Raji (cell line): ENCODE data around the gene MPC1L.
A peak's percentile ranks its signal among the peaks of the same experiment; 100 is the strongest.

ENCODE experiments used
- POLR2A ChIP-seq: IDR thresholded peaks from 2 replicates; pipeline ENCODE4 v1.6.1; 2011; ENCODE audit warnings: low read depth, low read length, control low read depth; ENCODE audit not compliant: insufficient read depth

Gene MPC1L

GRCh38 chrX:40623139-40623536 lies at the start of gene MPC1L:
MPC1L (plus strand) TSS chrX:40623428; CDS start chrX:40623566, 138 bp downstream.
- no peak for TF ChIP-seq POLR2A

DNA sequence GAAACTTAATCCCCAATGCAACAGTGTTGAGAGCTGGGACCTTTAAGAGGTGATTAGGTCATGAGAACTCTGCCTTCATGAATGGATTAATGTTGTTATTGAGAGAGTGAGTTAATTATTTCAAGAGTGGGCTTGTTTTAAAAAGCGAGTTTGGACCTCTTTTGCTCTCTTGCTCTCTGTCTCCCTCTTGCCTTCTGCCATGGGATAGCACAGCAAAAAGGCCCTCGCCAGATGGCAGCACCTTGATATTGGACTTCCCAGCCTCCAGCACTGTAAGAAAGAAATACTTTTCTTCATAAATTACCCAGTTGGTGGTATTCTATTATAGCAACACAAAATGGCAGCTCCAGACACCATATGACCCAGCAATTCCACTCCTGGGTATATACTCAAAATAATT lies 49.5 kb upstream of the MPC1L start:
- no peak for TF ChIP-seq POLR2A

DNA sequence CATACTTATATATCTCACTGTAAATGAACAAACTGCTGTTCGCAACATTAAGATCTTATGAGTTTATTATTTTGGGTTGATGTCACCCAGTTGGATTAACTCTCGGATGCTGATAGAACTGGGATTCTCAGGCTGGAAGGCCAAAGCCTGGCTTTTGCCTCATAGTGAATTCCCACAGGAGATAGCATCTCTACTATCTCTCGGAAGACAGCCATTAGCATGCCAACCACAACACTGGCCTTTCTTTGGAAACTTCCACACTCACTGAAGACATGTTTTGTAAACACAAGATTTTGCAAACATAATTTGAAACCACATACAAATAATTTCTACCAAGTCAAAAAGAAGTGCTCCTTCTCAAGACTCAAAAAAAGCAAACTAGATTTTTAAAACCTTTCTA lies 46.9 kb upstream of the MPC1L start:
- no peak for TF ChIP-seq POLR2A

DNA sequence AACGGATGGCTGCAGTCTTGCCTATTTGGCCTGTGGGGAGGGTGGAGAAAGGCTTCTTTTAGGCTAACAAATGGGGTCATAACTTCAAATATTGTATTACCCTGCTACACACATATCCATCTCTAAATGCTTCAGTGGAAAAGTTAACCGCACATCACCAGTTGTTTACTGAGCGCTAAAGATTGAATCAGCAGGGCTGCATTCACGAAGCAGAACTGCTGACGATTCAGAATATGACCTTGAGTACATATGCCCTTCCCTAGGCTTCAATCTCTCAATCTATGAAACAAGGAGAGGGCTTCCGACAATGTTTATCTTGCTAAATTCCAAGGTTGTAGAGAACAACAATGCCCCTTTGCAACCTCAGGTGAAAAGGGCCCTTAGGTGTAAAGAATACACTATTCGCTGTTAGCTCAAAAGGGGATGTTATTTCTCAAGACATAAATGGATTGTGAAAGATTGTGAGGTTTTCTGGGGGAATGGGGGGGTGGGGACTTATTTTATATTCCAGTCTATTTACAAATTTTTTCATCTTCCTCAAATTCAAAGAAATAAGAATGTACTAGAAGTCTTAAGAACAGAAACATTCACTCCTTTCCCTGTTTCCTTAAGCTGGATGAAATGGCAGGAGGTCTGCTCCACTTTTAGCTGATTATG lies 45.1 kb upstream of the MPC1L start:
- no peak for TF ChIP-seq POLR2A

- no peak for TF ChIP-seq POLR2A
These were observed 44.1 kb upstream of the MPC1L start for GRCh38 chrX:40579141-40579540.

DNA sequence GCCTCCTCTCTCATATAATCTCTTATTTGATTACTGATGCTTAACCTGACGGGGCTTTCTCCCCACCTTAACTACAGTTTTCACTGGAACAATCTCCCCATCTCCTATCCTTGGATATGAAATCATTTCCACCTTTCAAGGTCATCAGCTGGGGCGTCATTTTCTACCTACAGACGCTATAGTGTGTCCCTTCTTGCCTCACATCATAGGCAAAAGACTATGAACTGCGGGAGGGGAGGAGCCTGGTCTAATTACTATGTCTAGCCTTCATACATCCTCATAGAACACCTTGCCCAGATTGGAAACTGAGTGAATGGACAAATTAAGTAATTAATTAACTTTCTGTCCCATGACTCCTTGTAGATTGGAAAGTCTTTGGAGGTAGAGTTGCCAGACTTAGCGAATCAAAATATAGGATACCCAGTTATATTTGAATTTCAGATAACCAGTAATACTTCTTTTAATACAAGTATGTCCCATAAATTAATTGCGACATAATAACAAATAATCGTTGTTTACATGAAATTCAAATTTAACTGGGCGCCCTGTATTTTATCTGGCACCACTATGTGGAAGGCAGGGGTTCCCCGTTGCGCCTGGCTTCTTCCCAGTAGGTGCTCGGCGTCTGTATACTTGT lies 43.2 kb upstream of the MPC1L start:
- TF ChIP-seq POLR2A = no peak

DNA sequence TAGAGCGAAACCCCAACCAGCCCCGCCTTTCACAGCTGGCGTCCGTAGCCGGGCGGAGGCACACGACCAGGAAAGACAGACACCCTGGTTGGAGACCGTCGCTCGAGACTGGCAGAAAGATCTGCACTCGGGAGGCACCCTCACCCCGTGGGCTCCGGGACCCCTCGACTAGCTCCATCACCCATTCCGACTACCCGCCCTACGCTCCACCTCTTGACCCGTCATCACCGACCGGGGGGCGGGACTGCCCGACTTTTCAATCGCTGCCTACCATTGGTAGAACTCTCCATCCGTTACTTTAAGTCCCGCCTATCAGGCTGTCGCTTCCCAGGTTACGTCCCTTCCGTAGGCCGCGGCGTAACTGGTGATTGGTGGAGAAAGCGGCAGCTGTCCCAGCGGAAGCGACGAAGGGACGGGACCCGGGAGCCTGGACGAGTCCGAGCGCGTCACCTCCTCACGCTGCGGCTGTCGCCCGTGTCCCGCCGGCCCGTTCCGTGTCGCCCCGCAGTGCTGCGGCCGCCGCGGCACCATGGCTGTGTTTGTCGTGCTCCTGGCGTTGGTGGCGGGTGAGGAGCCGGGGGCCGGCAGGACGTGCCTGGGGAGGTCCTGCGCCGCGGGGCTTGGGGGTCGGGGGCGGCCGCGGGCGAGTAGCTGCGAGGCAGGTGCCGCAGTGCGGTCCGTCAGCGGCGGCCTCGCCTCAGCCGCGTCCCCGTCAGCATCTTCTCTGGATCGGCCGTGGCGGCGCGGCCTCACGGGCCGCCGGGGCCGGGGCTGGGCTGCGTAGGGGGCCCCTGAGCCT lies 42.5 kb upstream of the MPC1L start, which contains the start of gene ATP6AP2:
ATP6AP2 (plus strand) TSS at position 434 of the 799 bp plus-strand sequence; CDS start at position 530, 96 bp downstream.
- TF ChIP-seq POLR2A = peak; percentile 73

- TF ChIP-seq POLR2A = no peak
These were observed 41.8 kb upstream of the MPC1L start for GRCh38 chrX:40581336-40581920.

GRCh38 chrX:40582811-40583210 lies 40.4 kb upstream of the MPC1L start:
- no peak for TF ChIP-seq POLR2A

DNA sequence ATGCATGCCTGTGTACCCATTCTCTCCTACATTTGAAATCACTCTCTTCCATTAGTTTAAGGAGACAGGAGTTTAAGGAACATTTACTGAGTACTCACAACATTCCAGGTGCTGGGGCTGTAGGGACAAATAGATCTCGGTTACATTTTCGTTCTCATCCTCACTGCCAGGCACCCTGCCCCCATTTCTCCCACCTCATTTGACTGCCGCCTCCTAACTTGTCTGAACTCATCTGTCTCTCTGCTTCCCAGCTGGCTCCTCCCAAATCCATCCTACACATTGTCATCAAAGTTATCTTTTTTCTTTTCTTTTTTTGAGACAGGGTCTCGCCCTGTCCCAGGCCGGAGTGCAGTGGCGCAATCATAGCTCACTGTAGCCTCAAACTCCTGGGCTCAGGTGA lies 19.8 kb upstream of the MPC1L start:
- TF ChIP-seq POLR2A = no peak

DNA sequence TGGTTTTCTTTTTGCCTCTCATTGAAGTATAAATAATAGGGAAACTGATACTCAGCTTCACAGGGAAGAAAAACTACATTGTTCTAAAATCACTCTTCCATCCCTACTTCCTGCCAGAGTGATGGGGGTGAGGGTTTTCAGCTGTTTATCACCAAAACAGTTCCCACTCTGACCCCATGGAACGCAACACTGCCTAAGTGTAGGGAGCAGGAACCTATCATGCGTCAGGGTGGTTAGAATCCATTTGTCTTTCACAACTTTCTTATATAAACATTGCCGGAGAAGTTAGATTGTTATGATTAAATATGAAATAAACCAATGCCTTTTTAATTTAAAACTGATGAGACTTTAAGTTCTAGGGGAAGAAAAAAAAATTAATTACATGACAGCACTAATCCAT lies 15.8 kb upstream of the MPC1L start:
- no peak for TF ChIP-seq POLR2A

GRCh38 chrX:40612511-40612910 lies 10.7 kb upstream of the MPC1L start:
- TF ChIP-seq POLR2A = no peak

DNA sequence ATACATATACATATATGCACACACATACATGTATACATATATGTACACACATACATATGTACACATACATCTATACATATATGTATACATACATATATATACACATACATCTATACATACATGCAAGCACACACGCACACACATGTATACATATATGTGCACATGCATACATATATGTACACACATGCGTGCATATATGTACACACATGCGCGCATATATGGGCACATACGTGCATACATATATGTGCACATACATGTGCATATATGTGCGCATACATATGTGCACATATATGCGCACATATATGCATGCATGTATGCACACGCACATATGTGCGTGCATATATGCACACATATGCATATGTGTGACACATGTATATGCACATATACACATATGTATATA lies 7.3 kb upstream of the MPC1L start:
- TF ChIP-seq POLR2A = no peak

GRCh38 chrX:40617566-40617965 lies 5.7 kb upstream of the MPC1L start:
- TF ChIP-seq POLR2A = no peak

DNA sequence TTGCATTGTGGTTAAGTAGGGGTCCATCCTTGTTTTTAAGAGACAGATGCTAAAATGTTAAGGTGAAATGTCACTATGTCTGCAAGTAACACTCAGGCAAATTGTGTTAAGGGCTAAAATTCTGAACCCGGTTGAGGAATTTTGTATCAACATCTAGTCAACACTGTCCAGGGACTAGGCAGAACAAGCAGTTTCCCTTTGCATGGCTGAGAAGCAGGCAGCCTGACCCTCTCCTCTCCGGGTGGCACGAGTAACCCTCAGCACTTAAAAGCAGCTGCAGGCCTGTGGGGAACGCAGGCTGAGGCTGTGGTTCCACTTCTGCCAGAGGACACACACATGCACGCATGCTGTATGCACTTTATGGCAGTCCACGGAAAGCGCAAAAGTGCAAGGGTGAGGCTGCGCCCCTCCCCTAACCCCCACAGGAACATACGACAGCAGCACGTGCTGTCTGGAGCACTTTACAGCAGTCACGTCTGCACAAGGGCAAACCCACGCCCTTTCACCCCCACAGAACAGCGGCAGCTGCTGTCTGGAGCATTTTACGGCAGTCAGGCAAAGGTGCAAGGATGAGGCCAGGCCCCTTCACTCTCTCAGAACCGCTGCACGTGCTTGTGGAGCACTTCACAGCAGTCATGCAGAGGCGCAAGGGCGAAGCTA lies 619 bp upstream of the MPC1L start:
- TF ChIP-seq POLR2A = no peak
